H1 (cell line): Measurements from ENCODE around the gene PRRG1. TPM values are rescaled to one million over a fixed set of nuclear protein-coding genes. Genes with fewer than 3 reads are reported as not detected.

Source experiments
- CTCF ChIA-PET: fragments of 300-600 bp; sonication (Branson Sonifier 250); formaldehyde crosslinking; loops from one replicate; lab custom pipeline; 2021; ENCODE audit not compliant: partially characterized antibody; lab: Charles Lee
- POLR2A ChIA-PET: fragments of 300-600 bp; sonication (Branson Sonifier 250); formaldehyde crosslinking; loops from one replicate; lab custom pipeline; 2021; ENCODE audit warnings: inconsistent platforms; ENCODE audit not compliant: partially characterized antibody; lab: Charles Lee
- DNase-seq, 2 experiments: peaks; one replicate each; pipeline versions ENCODE4 v3.0.0 to v3.0.0-alpha.2; 2010 to 2022; ENCODE audit warnings: low spot score in 2 of 2, low read depth in 1 of 2, mixed read lengths in 1 of 2
- FAIRE-seq: peaks from 2 replicates; lab custom pipeline; 2011; peaks lifted over from hg19 to GRCh38; lab: Jason Lieb, UNC
- H2AFZ ChIP-seq: 2 replicates; pipeline ENCODE4 v1.8.1; 2012; ENCODE audit warnings: low read length, inconsistent platforms
- H2AK5ac ChIP-seq: 2 replicates; pipeline ENCODE4 v1.6.1; 2013; ENCODE audit warnings: low read depth, low read length
- H2BK120ac ChIP-seq: replicated peaks from 2 replicates; pipeline ENCODE3; 2013; ENCODE audit warnings: low read depth, low read length, inconsistent platforms
- H2BK12ac ChIP-seq: 2 replicates; pipeline ENCODE4 v1.6.1; 2013; ENCODE audit warnings: low read depth, low read length
- H2BK15ac ChIP-seq: 2 replicates; pipeline ENCODE4 v1.6.1; 2013; ENCODE audit warnings: low read length
- H2BK20ac ChIP-seq: 2 replicates; pipeline ENCODE4 v1.6.1; 2013; ENCODE audit warnings: low read length
- H2BK5ac ChIP-seq: 2 replicates; pipeline ENCODE4 v1.6.1; 2013; ENCODE audit warnings: low read depth, low read length
- H3K14ac ChIP-seq: 2 replicates; pipeline ENCODE4 v1.6.1; 2013; ENCODE audit warnings: inconsistent platforms; ENCODE audit not compliant: insufficient read length
- H3K18ac ChIP-seq: 2 replicates; pipeline ENCODE4 v1.6.1; 2013; ENCODE audit warnings: low read length; ENCODE audit errors: extremely low read depth
- H3K23ac ChIP-seq: 2 replicates; pipeline ENCODE4 v1.6.1; 2013; ENCODE audit warnings: inconsistent platforms; ENCODE audit not compliant: insufficient read length
- H3K23me2 ChIP-seq: 2 replicates; pipeline ENCODE4 v1.6.1; 2013; ENCODE audit warnings: low read depth, low read length
- H3K27ac ChIP-seq: 2 replicates; pipeline ENCODE4 v1.6.1; 2011; ENCODE audit warnings: low read depth, low read length, inconsistent platforms
- H3K27me3 ChIP-seq, 4 experiments: replicated peaks in 1 of 4; 1 replicate in 1 of 4; 2 replicates in 3 of 4; pipeline versions ENCODE4 v1.6.1 to v1.8.1; 2011 to 2013; ENCODE audit warnings: low read length in 3 of 4, mild to moderate bottlenecking in 3 of 4, inconsistent platforms in 2 of 4, mixed read lengths in 2 of 4, moderate library complexity in 1 of 4; ENCODE audit not compliant: control insufficient read depth in 3 of 4, insufficient read depth in 3 of 4; ENCODE audit errors: extremely low read depth in 1 of 4
- H3K36me3 ChIP-seq, 4 experiments: 2 replicates each; pipeline versions ENCODE4 v1.6.1 to v1.8.1; 2011 to 2013; ENCODE audit warnings: mild to moderate bottlenecking in 4 of 4, low read length in 3 of 4, moderate library complexity in 2 of 4, control low read depth in 1 of 4, inconsistent platforms in 1 of 4; ENCODE audit not compliant: insufficient read depth in 4 of 4, control insufficient read depth in 2 of 4
- H3K4ac ChIP-seq: replicated peaks from 2 replicates; pipeline ENCODE3; 2013; ENCODE audit warnings: low read length, low read depth, mixed read lengths, inconsistent platforms; ENCODE audit not compliant: insufficient read length
- H3K4me1 ChIP-seq, 4 experiments: replicated peaks in 1 of 4; 1 replicate in 1 of 4; 2 replicates in 3 of 4; pipeline versions ENCODE4 v1.6.1 to v1.8.1; 2011 to 2013; ENCODE audit warnings: low read length in 3 of 4, inconsistent platforms in 2 of 4, mixed read lengths in 1 of 4; ENCODE audit not compliant: insufficient read depth in 4 of 4, control insufficient read depth in 3 of 4
- H3K4me2 ChIP-seq, 2 experiments: 2 replicates each; pipeline versions ENCODE4 v1.6.1 to v1.8.1; 2011 to 2013; ENCODE audit warnings: low read depth in 2 of 2, low read length in 2 of 2, control low read depth in 1 of 2, inconsistent platforms in 1 of 2, mild to moderate bottlenecking in 1 of 2; ENCODE audit not compliant: insufficient read depth in 1 of 2
- H3K4me3 ChIP-seq, 4 experiments: fragments of 200-600, 300-600 bp in 1 of 4; sonication (generic), shearing (Covaris generic), sonication (Bioruptor Twin) in 1 of 4; 2 replicates each; pipeline versions ENCODE4 v1.5.1 to v1.8.1; 2011 to 2016; ENCODE audit warnings: low read length in 4 of 4, low read depth in 3 of 4, control low read depth in 2 of 4, inconsistent platforms in 2 of 4, mild to moderate bottlenecking in 2 of 4, mixed read lengths in 1 of 4, moderate library complexity in 1 of 4; ENCODE audit not compliant: insufficient read depth in 2 of 4; ENCODE audit errors: extremely low read depth in 1 of 4
- H3K56ac ChIP-seq: replicated peaks from 2 replicates; pipeline ENCODE3; 2013; ENCODE audit warnings: low read depth, mild to moderate bottlenecking, mixed read lengths, low read length, inconsistent platforms; ENCODE audit not compliant: insufficient read length
- H3K79me1 ChIP-seq: 2 replicates; pipeline ENCODE4 v1.6.1; 2013; ENCODE audit warnings: low read depth, low read length, control low read depth
- H3K79me2 ChIP-seq, 2 experiments: 2 replicates each; pipeline versions ENCODE4 v1.6.1 to v1.8.1; 2012 to 2013; ENCODE audit warnings: low read length in 2 of 2, mild to moderate bottlenecking in 2 of 2, inconsistent platforms in 1 of 2; ENCODE audit not compliant: insufficient read depth in 2 of 2, control insufficient read depth in 1 of 2
- H3K9ac ChIP-seq, 4 experiments: replicated peaks in 1 of 4; 1 replicate in 1 of 4; 2 replicates in 3 of 4; pipeline versions ENCODE4 v1.6.1 to v1.8.1; 2011 to 2013; ENCODE audit warnings: low read depth in 3 of 4, low read length in 3 of 4, control low read depth in 2 of 4, mild to moderate bottlenecking in 2 of 4, moderate library complexity in 2 of 4, inconsistent platforms in 1 of 4; ENCODE audit errors: extremely low read depth in 1 of 4
- H3K9me3 ChIP-seq, 2 experiments: 2 replicates each; pipeline versions ENCODE4 v1.6.1 to v1.8.1; 2012 to 2013; ENCODE audit warnings: mild to moderate bottlenecking in 2 of 2, moderate library complexity in 2 of 2, control low read depth in 1 of 2, inconsistent platforms in 1 of 2, low read depth in 1 of 2, low read length in 1 of 2, mixed read lengths in 1 of 2; ENCODE audit not compliant: insufficient read depth in 2 of 2
- H4K20me1 ChIP-seq, 2 experiments: replicated peaks in 1 of 2; 2 replicates each; pipeline versions ENCODE3 to v1.8.1; 2011 to 2013; ENCODE audit warnings: inconsistent platforms in 2 of 2, low read length in 2 of 2, mild to moderate bottlenecking in 1 of 2; ENCODE audit not compliant: insufficient read depth in 2 of 2, control insufficient read depth in 1 of 2
- H4K5ac ChIP-seq: 2 replicates; pipeline ENCODE4 v1.6.1; 2013; ENCODE audit warnings: low read length, low read depth, mixed read lengths, inconsistent platforms; ENCODE audit not compliant: insufficient read length
- H4K8ac ChIP-seq: 2 replicates; pipeline ENCODE4 v1.8.0; 2013; ENCODE audit warnings: mild to moderate bottlenecking, moderate library complexity, low read length, inconsistent platforms; ENCODE audit not compliant: insufficient read depth; ENCODE audit errors: extremely low read depth
- H4K91ac ChIP-seq: replicated peaks from 2 replicates; pipeline ENCODE3; 2013; ENCODE audit warnings: low read length, mixed read lengths, inconsistent platforms; ENCODE audit not compliant: insufficient read length
- BCL11A ChIP-seq, 2 experiments: IDR thresholded peaks; one replicate each; pipeline ENCODE4 v1.6.1; 2011; ENCODE audit warnings: low read depth in 2 of 2, low read length in 2 of 2, mild to moderate bottlenecking in 2 of 2
- BRCA1 ChIP-seq: IDR thresholded peaks from 2 replicates; pipeline ENCODE4 v1.6.1; 2012; ENCODE audit warnings: low read depth, low read length, improper control_type of control experiment
- CEBPB ChIP-seq: IDR thresholded peaks from 2 replicates; pipeline ENCODE4 v1.6.1; 2012; ENCODE audit warnings: low read depth, low read length
- CHD1 ChIP-seq: IDR thresholded peaks from 2 replicates; pipeline ENCODE4 v1.6.1; 2012; ENCODE audit warnings: low read depth, low read length, improper control_type of control experiment
- HDAC2 ChIP-seq, 2 experiments: fragments of 300-600 bp in 1 of 2; sonication (generic) in 1 of 2; IDR thresholded peaks; 2 replicates each; pipeline ENCODE4 v1.6.1; 2011 to 2012; ENCODE audit warnings: low read depth in 2 of 2, low read length in 2 of 2, mild to moderate bottlenecking in 2 of 2, moderate library complexity in 2 of 2, borderline replicate concordance in 1 of 2, inconsistent platforms in 1 of 2
- JUN ChIP-seq: IDR thresholded peaks from 2 replicates; pipeline ENCODE4 v1.6.1; 2011; ENCODE audit warnings: low read depth, mild to moderate bottlenecking, improper control_type of control experiment, low read length
- SAP30 ChIP-seq: fragments of 300-600 bp; sonication (generic); IDR thresholded peaks from 2 replicates; pipeline ENCODE4 v1.7.1; 2012; ENCODE audit warnings: low read length, moderate library complexity, mild to moderate bottlenecking, inconsistent platforms; ENCODE audit not compliant: insufficient read depth, insufficient replicate concordance
- SP2 ChIP-seq: IDR thresholded peaks from 2 replicates; pipeline ENCODE4 v1.6.1; 2012; ENCODE audit warnings: mild to moderate bottlenecking, low read length, inconsistent platforms
- TAF7 ChIP-seq: optimal IDR thresholded peaks from 2 replicates; pipeline ENCODE3; 2011; ENCODE audit warnings: low read depth, mild to moderate bottlenecking, inconsistent platforms, low read length, moderate library complexity, borderline replicate concordance
- WGBS, 2 experiments: shearing (Covaris generic) in 1 of 2; methylation state at CpG; one replicate each; pipeline versions ENCODE4 v1.1.6 to v1.1.7; 2013 to 2015; ENCODE audit warnings: low lambda C conversion rate in 2 of 2, mixed read lengths in 2 of 2, inconsistent platforms in 1 of 2, low coverage in 1 of 2, missing lambda C conversion rate in 1 of 2; ENCODE audit not compliant: insufficient replicate concordance in 2 of 2, insufficient coverage in 1 of 2, insufficient read length in 1 of 2; ENCODE audit errors: extremely low coverage in 1 of 2, missing lambda C conversion rate in 1 of 2; 5-methylcytosine and 5-hydroxymethylcytosine counted together
- polyA plus RNA-seq, 7 experiments: library from polyadenylated mRNA; depleted of rRNA in 3 of 7; stranded (reverse) in 5 of 7; unstranded in 2 of 7; fragments of >200 nt in 5 of 7; fragments of 200-250 nt in 2 of 7; gene quantifications; 1 replicate in 5 of 7; 2 replicates in 1 of 7; 4 replicates in 1 of 7; pipeline versions ENCODE4 v1.2.1 to v1.2.3, GENCODE V29; 2011 to 2013; ENCODE audit warnings: missing spikeins in 2 of 7, mixed read lengths in 2 of 7
- total RNA-seq: library from RNA; stranded (reverse); fragmentation: NEBNext Ultra II Directional; extraction: Animal tissue kit (Norgen Biotek cat#: 25700); gene quantifications from 2 replicates; pipeline ENCODE4 v1.2.1, GENCODE V29; 2021
- TF ChIP-seq, protein P1 (sequence below), 3 experiments: IDR thresholded peaks; 1 replicate in 2 of 3; 2 replicates in 1 of 3; pipeline versions ENCODE4 v1.5.1 to v1.6.1; 2011; ENCODE audit warnings: low read length in 3 of 3, mild to moderate bottlenecking in 3 of 3, inconsistent platforms in 2 of 3, low read depth in 1 of 3, moderate library complexity in 1 of 3; ENCODE audit not compliant: insufficient read depth in 1 of 3; ENCODE audit errors: control extremely low read depth in 1 of 3

Gene PRRG1
- total and polyA plus RNA-seq, 2 of the 8 experiments (the other 6 are each of a cell fraction or from before 2014, with no cell fraction given), result 10.2 to 10.5 TPM

DNA sequence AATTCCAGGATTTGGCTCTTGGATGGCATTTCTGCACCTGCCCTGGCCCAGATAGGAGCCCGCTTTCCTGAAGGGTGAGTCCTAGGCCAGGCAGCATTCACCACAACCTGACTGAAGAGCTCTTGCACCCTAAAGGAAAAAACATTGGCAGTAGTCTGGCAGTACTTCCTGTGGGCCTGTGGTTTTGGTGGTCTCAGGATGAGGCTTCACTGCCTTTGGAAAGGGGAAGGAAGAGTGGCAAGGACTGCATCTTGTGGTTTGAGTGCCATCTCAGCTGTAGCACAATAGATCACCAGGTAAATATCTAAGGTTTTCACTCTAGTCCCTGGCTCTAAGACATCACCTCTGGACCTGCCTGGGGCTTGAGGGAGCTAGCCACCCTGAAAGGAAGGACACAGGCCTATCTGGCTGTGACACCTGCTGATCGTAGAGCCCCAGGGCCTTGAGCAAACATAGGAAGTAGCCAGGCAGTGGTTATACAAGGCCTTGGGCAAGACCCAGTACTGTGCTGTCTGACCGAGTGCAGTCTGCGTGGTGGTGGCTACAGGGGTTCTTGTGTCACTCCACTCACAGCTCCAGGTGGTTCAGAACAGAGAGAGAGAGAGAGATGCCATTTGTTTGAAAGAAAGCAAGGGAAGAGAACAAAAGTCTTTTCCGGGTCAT, 28.5 kb upstream of the PRRG1 start:
- no peak overlapping the region for H3K56ac ChIP-seq
- no peak overlapping the region for H2BK20ac ChIP-seq
- H3K27me3 ChIP-seq, result no peaks in the 10 kb centered on the region
- H3K36me3 ChIP-seq, result no peaks in the 10 kb centered on the region
- ChIA-PET CTCF (interaction anchor here (1.2 kb wide), 1 partner anchor 19 kb away, joined by 3 read pairs; no protein-coding TSS in a partner anchor), POLR2A (no interaction called here)
- H3K9ac ChIP-seq, result no peak overlapping the region
- 100% methylated on average over 4 of the region's 5 CpGs; no CpG with 5 or more reads in 1 of the 2 experiments for WGBS, 2 experiments
- H4K91ac ChIP-seq, result no peak overlapping the region
- H3K4me1 ChIP-seq, result no peaks in the 10 kb centered on the region
- no peaks in the 10 kb centered on the region for H3K9me3 ChIP-seq
- H3K18ac ChIP-seq, result no peak overlapping the region
- no peak overlapping the region for H2BK15ac ChIP-seq
- no peak overlapping the region for H3K14ac ChIP-seq
- no peak overlapping the region for H2BK120ac ChIP-seq
- H2AK5ac ChIP-seq, result no peak overlapping the region
- no peak overlapping the region for H3K27ac ChIP-seq
- no peaks in the 10 kb centered on the region for H4K20me1 ChIP-seq
- H4K8ac ChIP-seq, result no peak overlapping the region
- no peak overlapping the region for H2BK12ac ChIP-seq
- no peaks in the 10 kb centered on the region for H3K23me2 ChIP-seq
- H3K4me3 ChIP-seq, result no peak overlapping the region
- H2AFZ ChIP-seq, result no peak overlapping the region
- no peak for FAIRE-seq
- DNase-seq, result no peak
- no peaks in the 10 kb centered on the region for H3K79me1 ChIP-seq
- H3K4ac ChIP-seq, result no peak overlapping the region
- no peaks in the 10 kb centered on the region for H3K79me2 ChIP-seq
- no peak overlapping the region for H4K5ac ChIP-seq
- no peak overlapping the region for H2BK5ac ChIP-seq
- H3K23ac ChIP-seq, result no peak overlapping the region
- H3K4me2 ChIP-seq, result no peak overlapping the region
- TF ChIP-seq SP2 (no peak), CEBPB (no peak), SAP30 (no peak), HDAC2 (IDR thresholded peaks at IDR 0.05; ENCODE audit: borderline replicate concordance in 1 of 2, low read depth in 2 of 2, low read length in 2 of 2) (no peak), BRCA1 (no peak), TAF7 (no peak), JUN (no peak), BCL11A (IDR thresholded peaks at IDR 0.05; ENCODE audit: low read depth in 2 of 2, low read length in 2 of 2) (no peak), CHD1 (no peak)
- TF ChIP-seq, protein P1, sequence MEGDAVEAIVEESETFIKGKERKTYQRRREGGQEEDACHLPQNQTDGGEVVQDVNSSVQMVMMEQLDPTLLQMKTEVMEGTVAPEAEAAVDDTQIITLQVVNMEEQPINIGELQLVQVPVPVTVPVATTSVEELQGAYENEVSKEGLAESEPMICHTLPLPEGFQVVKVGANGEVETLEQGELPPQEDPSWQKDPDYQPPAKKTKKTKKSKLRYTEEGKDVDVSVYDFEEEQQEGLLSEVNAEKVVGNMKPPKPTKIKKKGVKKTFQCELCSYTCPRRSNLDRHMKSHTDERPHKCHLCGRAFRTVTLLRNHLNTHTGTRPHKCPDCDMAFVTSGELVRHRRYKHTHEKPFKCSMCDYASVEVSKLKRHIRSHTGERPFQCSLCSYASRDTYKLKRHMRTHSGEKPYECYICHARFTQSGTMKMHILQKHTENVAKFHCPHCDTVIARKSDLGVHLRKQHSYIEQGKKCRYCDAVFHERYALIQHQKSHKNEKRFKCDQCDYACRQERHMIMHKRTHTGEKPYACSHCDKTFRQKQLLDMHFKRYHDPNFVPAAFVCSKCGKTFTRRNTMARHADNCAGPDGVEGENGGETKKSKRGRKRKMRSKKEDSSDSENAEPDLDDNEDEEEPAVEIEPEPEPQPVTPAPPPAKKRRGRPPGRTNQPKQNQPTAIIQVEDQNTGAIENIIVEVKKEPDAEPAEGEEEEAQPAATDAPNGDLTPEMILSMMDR (IDR thresholded peaks at IDR 0.05; ENCODE audit: control extremely low read depth in 1 of 3, insufficient read depth in 1 of 3, low read depth in 1 of 3, low read length in 3 of 3), result no peak
